Transverse colon (tissue), 4 donors: Measurements from ENCODE around the gene FKBP1A.

ENCODE experiments used
- POLR2A ChIP-seq: fragments of 450-650 bp; IDR thresholded peaks from one replicate; pipeline ENCODE4 v1.6.1; 2016; ENCODE audit warnings: antibody characterized with exemption, mild to moderate bottlenecking, moderate library complexity
- POLR2AphosphoS5 ChIP-seq, 3 donors: sonication (generic); formaldehyde crosslinking; IDR thresholded peaks; one replicate each; pipeline ENCODE4 v1.6.1; 2016; ENCODE audit warnings: antibody characterized with exemption in 3 of 3
- TF ChIP-seq, protein P1 (sequence below), 5 experiments: fragments of 200-600 bp in 3 of 5; fragments of 450-650 bp in 2 of 5; sonication (generic) in 3 of 5; IDR thresholded peaks; 1 replicate in 2 of 5; 2 replicates in 3 of 5; pipeline ENCODE4 v1.5.1; 2016 to 2017; ENCODE audit warnings: antibody characterized with exemption in 5 of 5, inconsistent platforms in 3 of 5, mild to moderate bottlenecking in 2 of 5, moderate library complexity in 1 of 5

DNA sequence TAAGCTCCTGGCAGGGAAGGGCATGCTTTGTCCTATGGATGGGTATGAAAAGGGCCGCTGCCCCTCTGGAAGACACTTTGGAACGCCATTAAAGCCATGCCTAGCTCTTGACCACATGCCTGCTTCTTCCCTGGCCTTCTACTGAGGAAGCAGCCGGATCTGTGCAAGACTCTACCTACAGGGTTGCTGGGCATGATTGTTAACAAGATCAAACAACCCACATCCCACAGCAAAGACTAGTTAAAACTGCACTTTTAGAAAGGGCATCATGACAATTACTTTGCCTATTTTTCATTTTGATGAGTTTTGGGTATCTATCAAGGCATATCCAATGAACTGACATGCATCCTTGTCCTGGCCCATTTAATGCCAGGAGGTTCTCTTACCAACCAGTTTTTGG is 48.3 kb upstream of the FKBP1A start:
- TF ChIP-seq, protein P1, sequence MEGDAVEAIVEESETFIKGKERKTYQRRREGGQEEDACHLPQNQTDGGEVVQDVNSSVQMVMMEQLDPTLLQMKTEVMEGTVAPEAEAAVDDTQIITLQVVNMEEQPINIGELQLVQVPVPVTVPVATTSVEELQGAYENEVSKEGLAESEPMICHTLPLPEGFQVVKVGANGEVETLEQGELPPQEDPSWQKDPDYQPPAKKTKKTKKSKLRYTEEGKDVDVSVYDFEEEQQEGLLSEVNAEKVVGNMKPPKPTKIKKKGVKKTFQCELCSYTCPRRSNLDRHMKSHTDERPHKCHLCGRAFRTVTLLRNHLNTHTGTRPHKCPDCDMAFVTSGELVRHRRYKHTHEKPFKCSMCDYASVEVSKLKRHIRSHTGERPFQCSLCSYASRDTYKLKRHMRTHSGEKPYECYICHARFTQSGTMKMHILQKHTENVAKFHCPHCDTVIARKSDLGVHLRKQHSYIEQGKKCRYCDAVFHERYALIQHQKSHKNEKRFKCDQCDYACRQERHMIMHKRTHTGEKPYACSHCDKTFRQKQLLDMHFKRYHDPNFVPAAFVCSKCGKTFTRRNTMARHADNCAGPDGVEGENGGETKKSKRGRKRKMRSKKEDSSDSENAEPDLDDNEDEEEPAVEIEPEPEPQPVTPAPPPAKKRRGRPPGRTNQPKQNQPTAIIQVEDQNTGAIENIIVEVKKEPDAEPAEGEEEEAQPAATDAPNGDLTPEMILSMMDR (IDR thresholded peaks at IDR 0.05): no peak
- TF ChIP-seq POLR2A: no peak
- no peak for TF ChIP-seq POLR2AphosphoS5 (IDR thresholded peaks at IDR 0.05)
